Measurements from ENCODE around the gene CHST12.

The CHST12 gene

DNA sequence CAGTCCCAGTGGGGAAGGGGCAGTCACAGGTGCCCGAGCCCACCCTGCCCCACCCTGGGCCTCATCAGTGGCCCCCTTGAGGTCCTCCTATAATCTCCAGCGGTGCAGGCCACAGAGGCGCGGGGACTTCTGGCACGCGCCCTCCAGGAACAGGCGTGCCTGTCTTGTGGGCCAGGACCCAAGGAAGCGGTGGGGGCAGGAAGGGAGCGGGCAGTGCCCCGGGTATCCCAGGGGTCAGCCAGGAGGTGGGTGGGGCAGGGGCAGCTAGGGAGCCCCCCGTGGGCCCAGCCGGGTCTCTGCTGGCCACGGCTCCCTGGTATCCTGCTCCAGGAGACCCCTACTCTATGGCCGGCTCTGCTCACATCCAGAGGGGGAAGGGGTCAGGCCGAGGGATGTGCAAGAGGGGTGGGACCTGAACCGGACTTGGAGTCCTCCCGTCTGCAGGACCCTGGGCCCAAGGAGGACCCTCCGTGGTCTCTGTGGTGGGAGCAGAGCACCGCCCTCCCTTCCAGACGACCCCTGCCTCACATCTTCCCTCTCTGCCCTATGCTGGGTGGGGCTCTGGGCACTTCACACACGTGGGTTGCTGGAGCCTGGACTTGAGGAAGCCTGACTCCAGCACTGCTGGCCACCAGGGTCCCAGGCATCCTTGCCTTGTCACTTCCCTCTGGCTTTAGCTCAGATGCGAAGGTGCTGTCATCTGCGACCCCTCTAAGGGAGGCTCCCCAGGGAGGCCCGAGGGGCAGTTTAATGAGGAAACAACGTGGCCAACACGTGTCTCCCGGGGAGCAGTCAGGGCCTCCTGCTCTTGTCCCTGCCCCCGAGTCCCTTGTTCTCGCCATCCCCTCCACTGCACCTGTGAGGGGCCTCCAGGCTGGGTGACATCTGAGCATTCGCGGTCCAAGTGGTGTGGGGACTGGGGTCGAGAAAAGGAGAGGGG, 91.0 kb downstream of the CHST12 start:
- Mint-ChIP-seq H3K9me3 (peaks cover 8% of the 10 kb centered on the region), H3K36me3 (ENCODE audit: low read depth) (no peaks in the 10 kb centered on the region), H3K27ac (no peak overlapping the region), H3K4me1 (ENCODE audit: low read depth) (no peaks in the 10 kb centered on the region), H3K27me3 (no peaks in the 10 kb centered on the region), H3K4me3 (no peak overlapping the region)

- Mint-ChIP-seq H3K4me1 (ENCODE audit: low read depth) (no peaks in the 10 kb centered on the region), H3K4me3 (no peak overlapping the region), H3K9me3 (peaks cover 8% of the 10 kb centered on the region), H3K36me3 (ENCODE audit: low read depth) (no peaks in the 10 kb centered on the region), H3K27me3 (no peaks in the 10 kb centered on the region), H3K27ac (no peak overlapping the region)
These were observed 92.2 kb downstream of the CHST12 start for GRCh38 chr7:2495418-2496299.

GRCh38 chr7:2496375-2496774, 93.0 kb downstream of the CHST12 start:
- Mint-ChIP-seq H3K27me3 (no peaks in the 10 kb centered on the region), H3K4me1 (ENCODE audit: low read depth) (no peaks in the 10 kb centered on the region), H3K36me3 (ENCODE audit: low read depth) (no peaks in the 10 kb centered on the region), H3K9me3 (peaks cover 8% of the 10 kb centered on the region), H3K27ac (no peak overlapping the region), H3K4me3 (no peak overlapping the region)

DNA sequence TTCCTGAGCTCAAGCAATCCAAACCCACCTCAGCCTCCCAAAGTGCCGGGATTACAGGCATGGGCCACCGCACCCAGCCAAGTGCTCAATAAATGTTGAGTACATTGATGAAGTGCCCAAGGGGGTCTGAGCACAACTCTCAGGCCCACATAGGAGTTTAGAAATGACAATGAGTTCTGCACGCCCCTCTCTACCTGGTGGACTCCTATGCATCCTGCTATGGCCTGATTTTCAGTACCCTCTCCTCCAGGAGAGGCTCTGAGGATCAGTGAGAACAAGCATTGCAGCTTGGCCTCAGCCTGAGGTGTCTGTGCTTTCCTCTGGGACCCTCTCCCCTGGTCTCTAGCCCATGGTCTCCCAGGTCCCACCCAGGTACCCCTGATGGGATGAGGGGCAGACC, 93.7 kb downstream of the CHST12 start:
- no peak overlapping the region for H3K4me3 Mint-ChIP-seq
- no peaks in the 10 kb centered on the region for H3K27me3 Mint-ChIP-seq
- H3K9me3 Mint-ChIP-seq: peaks cover 2% of the 10 kb centered on the region
- H3K36me3 Mint-ChIP-seq (ENCODE audit: low read depth): no peaks in the 10 kb centered on the region
- no peaks in the 10 kb centered on the region for H3K4me1 Mint-ChIP-seq (ENCODE audit: low read depth)
- H3K27ac Mint-ChIP-seq: no peak overlapping the region

DNA sequence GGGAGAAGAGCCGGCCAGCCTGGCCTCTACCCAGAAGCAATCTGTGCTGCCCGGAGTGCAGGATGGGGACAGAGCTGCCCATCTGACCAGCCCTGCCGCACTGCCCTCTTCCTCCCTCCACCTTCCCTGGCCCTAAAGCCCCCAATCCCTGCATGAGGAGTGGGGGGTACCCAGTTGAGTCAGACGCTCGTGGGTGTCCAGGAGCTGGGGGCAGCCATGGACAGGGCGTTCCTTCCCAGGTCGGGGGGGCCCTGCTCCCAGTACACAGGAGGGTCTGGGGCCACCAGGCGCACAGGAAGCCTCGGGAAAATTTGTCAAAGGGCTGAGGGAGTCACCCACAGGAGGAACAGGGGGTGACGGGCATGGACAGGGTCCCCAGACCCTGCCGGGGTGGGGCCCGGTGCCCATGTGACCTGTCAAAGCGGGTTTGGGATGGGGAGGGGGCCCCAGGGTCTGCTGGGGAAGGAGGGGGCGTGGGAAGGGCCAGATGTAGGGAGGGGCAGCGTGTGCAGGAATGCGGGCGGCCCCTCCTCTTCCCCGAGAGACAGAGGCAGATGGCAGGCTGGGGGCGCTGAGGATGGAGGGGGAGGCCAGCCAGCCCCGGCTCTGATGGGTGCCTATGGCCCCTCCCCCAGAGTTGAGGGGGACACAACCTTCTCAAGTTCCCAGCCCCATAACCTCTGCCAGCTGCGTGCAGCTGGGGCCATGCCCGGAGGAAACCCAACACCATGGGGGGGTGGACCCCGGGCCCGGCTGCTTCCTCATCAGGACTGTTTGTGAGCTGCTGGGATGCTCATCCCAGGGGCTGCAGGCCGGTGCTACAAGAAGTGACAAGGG, 94.3 kb downstream of the CHST12 start:
- no peaks in the 10 kb centered on the region for H3K4me1 Mint-ChIP-seq (ENCODE audit: low read depth)
- no peak overlapping the region for H3K4me3 Mint-ChIP-seq
- no peaks in the 10 kb centered on the region for H3K27me3 Mint-ChIP-seq
- no peak overlapping the region for H3K27ac Mint-ChIP-seq
- no peaks in the 10 kb centered on the region for H3K9me3 Mint-ChIP-seq
- no peaks in the 10 kb centered on the region for H3K36me3 Mint-ChIP-seq (ENCODE audit: low read depth)

Data from stimulated activated naive CD8-positive, alpha-beta T cell treated with anti-CD3 and anti-CD28 coated beads, Interleukin-15, Interleukin-2, amounts not matched to agents 100 ng/mL and 50 ng/mL, for 24 hours (primary cell).